Endothelial cell of umbilical vein (primary cell): Measurements from ENCODE around the gene FRK. TPM values are rescaled to one million over a fixed set of nuclear protein-coding genes. Genes with fewer than 3 reads are reported as not detected.

Source experiments
- BruUV-seq: library from RNA; stranded (reverse); fragments of 400-500 nt; replicated peaks from 2 replicates; lab custom pipeline; 2021; lab: Mats Ljungman, UMichigan
- CTCF ChIA-PET: fragments of 300-600, 350-600 bp; sonication (Branson Sonifier 250); formaldehyde crosslinking; loops from one replicate; lab custom pipeline; 2021; ENCODE audit warnings: antibody characterized with exemption, inconsistent platforms; lab: Charles Lee
- POLR2A ChIA-PET: fragments of 300-600, 350-600 bp; sonication (Branson Sonifier 250); formaldehyde crosslinking; loops from one replicate; lab custom pipeline; 2021; ENCODE audit warnings: antibody characterized with exemption, inconsistent platforms; lab: Charles Lee
- DNase-seq: peaks from one replicate; pipeline ENCODE4 v3.0.0-alpha.2; 2011; ENCODE audit warnings: low read depth, low spot score
- FAIRE-seq: peaks from 2 replicates; lab custom pipeline; 2011; peaks lifted over from hg19 to GRCh38; lab: Jason Lieb, UNC
- H2AFZ ChIP-seq: 2 replicates; pipeline ENCODE4 v1.6.0; 2012; ENCODE audit warnings: low read depth, low read length, control low read depth, inconsistent platforms
- H3K27ac ChIP-seq: 2 replicates; pipeline ENCODE4 v1.5.1; 2011; ENCODE audit warnings: low read depth, mild to moderate bottlenecking, control low read depth, low read length, moderate library complexity; ENCODE audit not compliant: insufficient read depth
- H3K27me3 ChIP-seq, 2 experiments: 2 replicates each; pipeline versions ENCODE4 v1.6.0 to v1.6.1; 2011; ENCODE audit warnings: low read length in 2 of 2, mixed read lengths in 1 of 2; ENCODE audit not compliant: control insufficient read depth in 2 of 2, insufficient read depth in 2 of 2
- H3K36me3 ChIP-seq, 2 experiments: 2 replicates in 1 of 2; 3 replicates in 1 of 2; pipeline ENCODE4 v1.5.1; 2011; ENCODE audit warnings: low read length in 2 of 2, mild to moderate bottlenecking in 1 of 2, moderate library complexity in 1 of 2; ENCODE audit not compliant: control insufficient read depth in 2 of 2, insufficient read depth in 2 of 2; ENCODE audit errors: extremely low read depth in 1 of 2
- H3K4me1 ChIP-seq: 3 replicates; pipeline ENCODE4 v1.5.1; 2011; ENCODE audit warnings: mild to moderate bottlenecking, low read length; ENCODE audit not compliant: control insufficient read depth, insufficient read depth; ENCODE audit errors: extremely low read depth
- H3K4me2 ChIP-seq: 2 replicates; pipeline ENCODE4 v1.6.1; 2011; ENCODE audit warnings: low read length, control low read depth, mixed read lengths; ENCODE audit not compliant: insufficient read depth
- H3K4me3 ChIP-seq, 3 experiments: fragments of 200-600 bp in 1 of 3; sonication (generic), shearing (Covaris generic) in 1 of 3; replicated peaks in 1 of 3; 2 replicates each; pipeline ENCODE4 v1.5.1; 2011 to 2016; ENCODE audit warnings: control low read depth in 3 of 3, low read length in 3 of 3, mild to moderate bottlenecking in 2 of 3, inconsistent platforms in 1 of 3, low read depth in 1 of 3, moderate library complexity in 1 of 3; ENCODE audit not compliant: insufficient read depth in 1 of 3
- H3K79me2 ChIP-seq: 2 replicates; pipeline ENCODE4 v1.6.0; 2012; ENCODE audit warnings: low read length, inconsistent platforms; ENCODE audit not compliant: control insufficient read depth, insufficient read depth
- H3K9ac ChIP-seq: replicated peaks from 2 replicates; pipeline ENCODE3; 2011; ENCODE audit warnings: low read length, control low read depth; ENCODE audit not compliant: insufficient read depth; ENCODE audit errors: extremely low read depth
- H3K9me1 ChIP-seq: replicated peaks from 3 replicates; pipeline ENCODE4 v1.6.0; 2011; ENCODE audit warnings: mild to moderate bottlenecking, low read length; ENCODE audit not compliant: control insufficient read depth, insufficient read depth; ENCODE audit errors: extremely low read depth
- H3K9me3 ChIP-seq: replicated peaks from 2 replicates; pipeline ENCODE4 v1.5.1; 2012; ENCODE audit warnings: low read length, inconsistent platforms; ENCODE audit not compliant: control insufficient read depth, insufficient read depth
- H4K20me1 ChIP-seq: replicated peaks from 2 replicates; pipeline ENCODE3; 2011; ENCODE audit warnings: mild to moderate bottlenecking, low read length; ENCODE audit not compliant: control insufficient read depth, insufficient read depth; ENCODE audit errors: extremely low read depth
- CTCF ChIP-seq, 2 donors: IDR thresholded peaks; 1 replicate in 1 of 2; 2 replicates in 1 of 2; pipeline ENCODE4 v1.5.1; 2011; ENCODE audit warnings: low read length in 2 of 2, mild to moderate bottlenecking in 2 of 2, moderate library complexity in 2 of 2, control low read depth in 1 of 2, inconsistent platforms in 1 of 2, low read depth in 1 of 2; ENCODE audit not compliant: insufficient read depth in 1 of 2; ENCODE audit errors: extremely low read depth in 1 of 2
- EZH2 ChIP-seq: IDR thresholded peaks from 2 replicates; pipeline ENCODE4 v1.6.1; 2012; ENCODE audit warnings: borderline replicate concordance, low read depth, mild to moderate bottlenecking, moderate library complexity, low read length, inconsistent platforms; ENCODE audit not compliant: severe bottlenecking
- FOS ChIP-seq: IDR thresholded peaks from 2 replicates; pipeline ENCODE4 v1.6.1; 2011; ENCODE audit warnings: mild to moderate bottlenecking, low read length, moderate library complexity, borderline replicate concordance; ENCODE audit not compliant: insufficient read depth
- GATA2 ChIP-seq: IDR thresholded peaks from 2 replicates; pipeline ENCODE4 v1.7.0; 2011; ENCODE audit warnings: low read depth, mild to moderate bottlenecking, moderate library complexity, mixed read lengths, low read length; ENCODE audit not compliant: insufficient read length, insufficient read depth
- MYC ChIP-seq: IDR thresholded peaks from one replicate; pipeline ENCODE4 v1.6.1; 2011; ENCODE audit warnings: mild to moderate bottlenecking, low read depth, low read length
- POLR2A ChIP-seq: IDR thresholded peaks from 2 replicates; pipeline ENCODE4 v1.6.1; 2012; ENCODE audit warnings: low read depth, mild to moderate bottlenecking, control low read depth, low read length
- POLR2AphosphoS5 ChIP-seq: IDR thresholded peaks from 2 replicates; pipeline ENCODE4 v1.6.1; 2012; ENCODE audit warnings: low read depth, mild to moderate bottlenecking, control low read depth, low read length, moderate library complexity; ENCODE audit not compliant: insufficient read depth
- dilution Hi-C: fragments of 300-500 bp; cut with MboI; formaldehyde crosslinking; loops from one replicate; pipeline ENCODE4 v1.15.0; 2019; ENCODE audit warnings: low sequenced_read_pairs; ENCODE audit not compliant: extremely low pct_ligation_motif_present
- intact Hi-C: fragments of 100-400 bp; cut with micrococcal nuclease; formaldehyde crosslinking; loops from one replicate; pipeline ENCODE4 v1.10.0; 2022
- polyA plus RNA-seq, 4 experiments: library from polyadenylated mRNA; depleted of rRNA in 3 of 4; stranded (reverse) in 3 of 4; unstranded in 1 of 4; fragments of >200 nt; gene quantifications; 2 replicates each; pipeline versions ENCODE4 v1.2.1 to v1.2.3, GENCODE V29; 2011 to 2012; ENCODE audit warnings: missing spikeins in 1 of 4
- total RNA-seq: library from RNA; stranded (reverse); gene quantifications from 2 replicates; pipeline ENCODE4 v1.2.3, GENCODE V29; 2021
- TF ChIP-seq, protein P1 (sequence below): IDR thresholded peaks from 2 replicates; pipeline ENCODE4 v1.6.1; 2011; ENCODE audit not compliant: insufficient read depth, insufficient read length

The FRK gene
- total and polyA plus RNA-seq, 2 donors (not counting 3 experiments of a cell fraction or from before 2014, with no cell fraction given) = 0.01 TPM; not detected in 1

GRCh38 chr6:116050737-116051136 lies 10.0 kb downstream of the FRK start:
- Histone ChIP-seq H3K9me1 (no peaks in the 10 kb centered on the region), H3K9me3 (no peaks in the 10 kb centered on the region), H3K36me3 (no peaks in the 10 kb centered on the region), H3K79me2 (no peaks in the 10 kb centered on the region), H3K27me3 (no peaks in the 10 kb centered on the region), H3K4me2 (no peak overlapping the region), H4K20me1 (no peaks in the 10 kb centered on the region), H3K9ac (no peak overlapping the region), H2AFZ (no peak overlapping the region), H3K4me3 (no peak overlapping the region), H3K27ac (no peak overlapping the region), H3K4me1 (no peaks in the 10 kb centered on the region)
- FAIRE-seq = no peak
- intact Hi-C loops = no loop called here
- TF ChIP-seq EZH2 (no peak), CTCF (IDR thresholded peaks at IDR 0.05; ENCODE audit: extremely low read depth in 1 of 2, insufficient read depth in 1 of 2, low read depth in 1 of 2, low read length in 2 of 2) (no peak), POLR2A (no peak), GATA2 (no peak), POLR2AphosphoS5 (no peak), MYC (no peak), FOS (no peak)
- TF ChIP-seq, protein P1, sequence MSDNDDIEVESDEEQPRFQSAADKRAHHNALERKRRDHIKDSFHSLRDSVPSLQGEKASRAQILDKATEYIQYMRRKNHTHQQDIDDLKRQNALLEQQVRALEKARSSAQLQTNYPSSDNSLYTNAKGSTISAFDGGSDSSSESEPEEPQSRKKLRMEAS = no peak
- no TSS peak for BruUV-seq
- ChIA-PET POLR2A (no interaction called here), CTCF (no interaction called here)
- DNase-seq = no peak
- dilution Hi-C loops = no loop called here
